PC-9 (cell line): ENCODE data around the gene PCDHGA1.

ENCODE experiments used
- EZH2 ChIP-seq: fragments of 200-600 bp; sonication (generic); IDR thresholded peaks from 2 replicates; pipeline ENCODE4 v1.8.0; 2017; ENCODE audit warnings: antibody characterized with exemption, low read depth
- TF ChIP-seq, protein P1 (sequence below): fragments of 200-600 bp; sonication (generic); conservative IDR thresholded peaks from 2 replicates; pipeline ENCODE4 v1.6.1; 2017; ENCODE audit warnings: mixed run types, antibody characterized with exemption, mild to moderate bottlenecking, moderate library complexity

DNA sequence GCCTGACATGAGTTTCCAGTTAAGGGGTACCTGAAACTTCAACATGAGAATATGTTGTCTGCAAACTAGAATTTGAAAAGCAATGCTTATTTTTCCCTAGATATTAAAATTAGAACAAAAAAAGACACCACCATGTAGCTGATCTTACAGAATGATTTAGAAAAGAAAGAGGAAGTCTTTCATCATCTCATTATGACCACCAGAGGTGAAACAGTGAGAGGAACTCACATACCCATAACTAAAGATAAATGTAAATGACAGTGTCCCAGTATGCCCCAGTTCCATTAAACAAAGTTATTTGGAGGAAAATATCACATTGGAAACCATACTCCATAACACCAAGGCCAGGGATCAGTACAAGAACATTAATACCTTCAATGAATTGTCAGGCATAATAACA, 16.6 kb upstream of the PCDHGA1 start:
- TF ChIP-seq, protein P1, sequence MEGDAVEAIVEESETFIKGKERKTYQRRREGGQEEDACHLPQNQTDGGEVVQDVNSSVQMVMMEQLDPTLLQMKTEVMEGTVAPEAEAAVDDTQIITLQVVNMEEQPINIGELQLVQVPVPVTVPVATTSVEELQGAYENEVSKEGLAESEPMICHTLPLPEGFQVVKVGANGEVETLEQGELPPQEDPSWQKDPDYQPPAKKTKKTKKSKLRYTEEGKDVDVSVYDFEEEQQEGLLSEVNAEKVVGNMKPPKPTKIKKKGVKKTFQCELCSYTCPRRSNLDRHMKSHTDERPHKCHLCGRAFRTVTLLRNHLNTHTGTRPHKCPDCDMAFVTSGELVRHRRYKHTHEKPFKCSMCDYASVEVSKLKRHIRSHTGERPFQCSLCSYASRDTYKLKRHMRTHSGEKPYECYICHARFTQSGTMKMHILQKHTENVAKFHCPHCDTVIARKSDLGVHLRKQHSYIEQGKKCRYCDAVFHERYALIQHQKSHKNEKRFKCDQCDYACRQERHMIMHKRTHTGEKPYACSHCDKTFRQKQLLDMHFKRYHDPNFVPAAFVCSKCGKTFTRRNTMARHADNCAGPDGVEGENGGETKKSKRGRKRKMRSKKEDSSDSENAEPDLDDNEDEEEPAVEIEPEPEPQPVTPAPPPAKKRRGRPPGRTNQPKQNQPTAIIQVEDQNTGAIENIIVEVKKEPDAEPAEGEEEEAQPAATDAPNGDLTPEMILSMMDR = no peak
- TF ChIP-seq EZH2 = no peak
